ENCODE data around the gene TRIM31.

The TRIM31 gene

GRCh38 chr6:30087876-30088275 lies 25.0 kb downstream of the TRIM31 start:
- in situ Hi-C loops (cut with HindIII; ENCODE audit: low sequenced_read_pairs): loop anchor here (25.0 kb wide), 1 partner anchor 99 kb away; no protein-coding TSS in a partner anchor

- in situ Hi-C loops (cut with HindIII; ENCODE audit: low sequenced_read_pairs): loop anchor here (25.0 kb wide), 1 partner anchor 110 kb away; no protein-coding TSS in a partner anchor
These were observed 35.7 kb downstream of the TRIM31 start for GRCh38 chr6:30077218-30077617.

- in situ Hi-C loops (cut with HindIII; ENCODE audit: low sequenced_read_pairs): loop anchor here (25.0 kb wide), 1 partner anchor 111 kb away; no protein-coding TSS in a partner anchor
These were observed 36.8 kb downstream of the TRIM31 start for GRCh38 chr6:30075790-30076732.

GRCh38 chr6:30075094-30075789 lies 37.6 kb downstream of the TRIM31 start, which contains the start of gene RNF39:
TSS of gene RNF39 (minus strand) at chr6:30075769. CDS start at chr6:30075585, 184 bp downstream.
- in situ Hi-C loops (cut with HindIII; ENCODE audit: low sequenced_read_pairs): loop anchor here (25.0 kb wide), 1 partner anchor 112 kb away; no protein-coding TSS in a partner anchor

- in situ Hi-C loops (cut with HindIII; ENCODE audit: low sequenced_read_pairs): loop anchor here (25.0 kb wide), 1 partner anchor 113 kb away; no protein-coding TSS in a partner anchor
These were observed 38.4 kb downstream of the TRIM31 start for GRCh38 chr6:30074331-30075093.

GRCh38 chr6:30073489-30074235 lies 39.2 kb downstream of the TRIM31 start:
- in situ Hi-C loops (cut with HindIII; ENCODE audit: low sequenced_read_pairs): no loop called here

GRCh38 chr6:30071858-30072257 lies 41.0 kb downstream of the TRIM31 start:
- in situ Hi-C loops (cut with HindIII; ENCODE audit: low sequenced_read_pairs): no loop called here

GRCh38 chr6:30071081-30071818 lies 41.6 kb downstream of the TRIM31 start:
- in situ Hi-C loops (cut with HindIII; ENCODE audit: low sequenced_read_pairs): no loop called here

- in situ Hi-C loops (cut with HindIII; ENCODE audit: low sequenced_read_pairs): no loop called here
These were observed 45.3 kb downstream of the TRIM31 start for GRCh38 chr6:30067460-30068139.

GRCh38 chr6:30066577-30067459 lies 46.1 kb downstream of the TRIM31 start, which contains the start of gene PPP1R11:
TSS of gene PPP1R11 (plus strand) at chr6:30067198. CDS start at chr6:30067411, 213 bp downstream.
- in situ Hi-C loops (cut with HindIII; ENCODE audit: low sequenced_read_pairs): no loop called here

- in situ Hi-C loops (cut with HindIII; ENCODE audit: low sequenced_read_pairs): no loop called here
These were observed 46.8 kb downstream of the TRIM31 start for GRCh38 chr6:30066082-30066481.

GRCh38 chr6:30063315-30063714 lies 49.6 kb downstream of the TRIM31 start:
- in situ Hi-C loops (cut with HindIII; ENCODE audit: low sequenced_read_pairs): no loop called here

- in situ Hi-C loops (cut with HindIII; ENCODE audit: low sequenced_read_pairs): no loop called here
These were observed 50.3 kb downstream of the TRIM31 start for GRCh38 chr6:30062471-30063178.

- in situ Hi-C loops (cut with HindIII; ENCODE audit: low sequenced_read_pairs): no loop called here
These were observed 50.9 kb downstream of the TRIM31 start for GRCh38 chr6:30061858-30062458.

- in situ Hi-C loops (cut with HindIII; ENCODE audit: low sequenced_read_pairs): no loop called here
These were observed 51.6 kb downstream of the TRIM31 start, which contains the start of gene POLR1H for GRCh38 chr6:30061092-30061857. TSS of gene POLR1H (plus strand) at chr6:30061265. CDS start at chr6:30061525, 260 bp downstream.

GRCh38 chr6:30060606-30061091 lies 52.2 kb downstream of the TRIM31 start:
- in situ Hi-C loops (cut with HindIII; ENCODE audit: low sequenced_read_pairs): no loop called here
